Measurements from ENCODE around the gene SHC2.

Gene SHC2

DNA sequence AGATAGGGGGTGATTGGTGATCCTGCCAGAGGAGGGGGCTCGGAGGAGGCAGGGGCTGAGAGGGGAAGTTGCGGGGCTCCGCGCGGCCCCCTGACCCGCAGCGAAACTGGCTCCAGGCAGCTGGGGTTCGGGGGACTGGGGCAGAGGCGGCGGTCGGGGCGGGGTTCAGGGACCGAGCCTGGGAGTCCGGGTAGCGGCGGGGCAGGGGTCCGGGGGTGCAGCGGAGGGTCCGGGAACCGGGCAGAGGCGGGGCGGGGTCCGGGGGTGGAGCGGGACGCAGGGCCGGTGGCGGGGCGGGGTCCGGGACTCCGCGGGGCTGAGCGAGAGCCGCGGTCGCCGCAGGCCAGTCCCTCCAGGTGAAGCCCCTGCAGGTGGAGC is 36.6 kb upstream of the SHC2 start:
- H3K4me1 Mint-ChIP-seq: peaks cover 4% of the 10 kb centered on the region
- no peaks in the 10 kb centered on the region for H3K9me3 Mint-ChIP-seq
- H3K27me3 Mint-ChIP-seq (ENCODE audit: low read depth): peaks cover 48% of the 10 kb centered on the region
- H3K27ac Mint-ChIP-seq: no peak overlapping the region
- peaks cover 4% of the 10 kb centered on the region for H3K36me3 Mint-ChIP-seq (ENCODE audit: low read depth)
- H3K4me3 Mint-ChIP-seq: peak overlapping the region in 1 of 3 experiments; percentile 46
- TF ChIP-seq, protein P1, sequence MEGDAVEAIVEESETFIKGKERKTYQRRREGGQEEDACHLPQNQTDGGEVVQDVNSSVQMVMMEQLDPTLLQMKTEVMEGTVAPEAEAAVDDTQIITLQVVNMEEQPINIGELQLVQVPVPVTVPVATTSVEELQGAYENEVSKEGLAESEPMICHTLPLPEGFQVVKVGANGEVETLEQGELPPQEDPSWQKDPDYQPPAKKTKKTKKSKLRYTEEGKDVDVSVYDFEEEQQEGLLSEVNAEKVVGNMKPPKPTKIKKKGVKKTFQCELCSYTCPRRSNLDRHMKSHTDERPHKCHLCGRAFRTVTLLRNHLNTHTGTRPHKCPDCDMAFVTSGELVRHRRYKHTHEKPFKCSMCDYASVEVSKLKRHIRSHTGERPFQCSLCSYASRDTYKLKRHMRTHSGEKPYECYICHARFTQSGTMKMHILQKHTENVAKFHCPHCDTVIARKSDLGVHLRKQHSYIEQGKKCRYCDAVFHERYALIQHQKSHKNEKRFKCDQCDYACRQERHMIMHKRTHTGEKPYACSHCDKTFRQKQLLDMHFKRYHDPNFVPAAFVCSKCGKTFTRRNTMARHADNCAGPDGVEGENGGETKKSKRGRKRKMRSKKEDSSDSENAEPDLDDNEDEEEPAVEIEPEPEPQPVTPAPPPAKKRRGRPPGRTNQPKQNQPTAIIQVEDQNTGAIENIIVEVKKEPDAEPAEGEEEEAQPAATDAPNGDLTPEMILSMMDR (IDR thresholded peaks at IDR 0.05; ENCODE audit: unreplicated experiment in 3 of 3): no peak

DNA sequence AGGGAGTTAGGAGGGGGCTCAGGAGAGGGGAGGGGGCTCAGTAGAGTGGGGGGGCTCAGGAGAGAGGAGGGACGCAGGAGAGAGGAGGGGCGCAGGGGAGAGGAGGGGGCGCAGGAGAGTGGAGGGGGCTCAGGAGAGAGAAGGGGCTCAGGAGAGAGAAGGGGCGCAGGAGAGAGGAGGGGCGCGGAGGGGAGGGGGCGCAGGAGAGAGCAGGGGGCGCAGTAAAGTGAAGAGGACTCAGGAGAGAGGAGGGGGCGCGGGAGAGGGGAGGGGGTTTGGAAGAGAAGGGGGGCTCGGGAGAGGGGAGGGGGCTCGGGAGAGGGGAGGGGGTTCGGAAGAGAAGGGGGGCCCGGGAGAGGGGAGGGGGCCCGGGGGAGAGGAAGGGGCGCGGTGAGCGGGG is 36.2 kb upstream of the SHC2 start:
- TF ChIP-seq, protein P1 (IDR thresholded peaks at IDR 0.05; ENCODE audit: unreplicated experiment in 3 of 3): no peak
- peaks cover 4% of the 10 kb centered on the region for H3K4me1 Mint-ChIP-seq
- peak overlapping the region in 1 of 3 experiments; percentile 46 for H3K4me3 Mint-ChIP-seq
- H3K9me3 Mint-ChIP-seq: no peaks in the 10 kb centered on the region
- no peak overlapping the region for H3K27ac Mint-ChIP-seq
- peaks cover 4% of the 10 kb centered on the region for H3K36me3 Mint-ChIP-seq (ENCODE audit: low read depth)
- H3K27me3 Mint-ChIP-seq (ENCODE audit: low read depth): peaks cover 43% of the 10 kb centered on the region

GRCh38 chr19:496112-496665 is 35.4 kb upstream of the SHC2 start, which contains the start of gene MADCAM1:
MADCAM1 (plus strand) TSS chr19:496486; CDS start chr19:496500, 14 bp downstream.
- H3K9me3 Mint-ChIP-seq: no peaks in the 10 kb centered on the region

GRCh38 chr19:495402-496111 is 34.7 kb upstream of the SHC2 start:
- Mint-ChIP-seq H3K4me1 (peaks cover 4% of the 10 kb centered on the region), H3K27ac (peak overlapping the region in 1 of 3 experiments; percentile 48), H3K27me3 (ENCODE audit: low read depth) (peaks cover 39% of the 10 kb centered on the region), H3K36me3 (ENCODE audit: low read depth) (peaks cover 4% of the 10 kb centered on the region), H3K9me3 (no peaks in the 10 kb centered on the region), H3K4me3 (peak overlapping the region; percentile 48 to 67 (median 63))
- TF ChIP-seq, protein P1 (IDR thresholded peaks at IDR 0.05; ENCODE audit: unreplicated experiment in 3 of 3): peak; percentile 87 to 89 (median 87)

More at GRCh38 chr19:496112-496665, 35.4 kb upstream of the SHC2 start, which contains the start of gene MADCAM1:
- Mint-ChIP-seq H3K4me3 (peak within 1 kb of the TSS; percentile 49 to 67 (median 63)), H3K27me3 (ENCODE audit: low read depth) (peaks cover 41% of the 10 kb centered on the region), H3K36me3 (ENCODE audit: low read depth) (peaks cover 4% of the 10 kb centered on the region), H3K27ac (peak within 1 kb of the TSS in 1 of 3 experiments; percentile 48), H3K4me1 (peaks cover 4% of the 10 kb centered on the region)
- TF ChIP-seq, protein P1 (IDR thresholded peaks at IDR 0.05; ENCODE audit: unreplicated experiment in 3 of 3): no peak

DNA sequence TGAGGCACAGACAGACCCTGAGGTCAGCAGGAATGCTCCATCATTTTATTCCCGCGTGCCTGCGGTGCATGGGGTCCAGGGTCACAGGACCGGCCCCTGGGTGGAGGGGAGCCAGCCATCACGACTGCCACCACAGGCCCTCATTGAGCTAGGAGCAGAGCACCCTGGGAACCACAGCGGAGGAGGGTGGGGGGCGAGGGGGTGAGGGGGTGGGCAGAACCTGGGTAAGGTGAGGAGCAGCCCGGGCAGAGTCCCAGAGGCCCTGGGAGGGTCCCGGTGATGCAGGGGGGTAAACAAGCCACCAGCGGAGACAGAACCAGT is 34.2 kb upstream of the SHC2 start:
- Mint-ChIP-seq H3K27ac (peak overlapping the region in 1 of 3 experiments; percentile 48), H3K9me3 (no peaks in the 10 kb centered on the region), H3K4me3 (peak overlapping the region in 2 of 3 experiments; percentile 35 to 63), H3K27me3 (ENCODE audit: low read depth) (peaks cover 34% of the 10 kb centered on the region), H3K36me3 (ENCODE audit: low read depth) (peaks cover 4% of the 10 kb centered on the region), H3K4me1 (peaks cover 4% of the 10 kb centered on the region)
- TF ChIP-seq, protein P1 (IDR thresholded peaks at IDR 0.05; ENCODE audit: unreplicated experiment in 3 of 3): no peak

Measured in nephron (organoid).